Fibroblast of upper back skin (primary cell): ENCODE results near the gene MGP.

Experiments used
- DNase-seq: peaks from one replicate; pipeline ENCODE4 v3.0.0-alpha.2; 2013

MGP gene

GRCh38 chr12:14854586-14855183 lies 31.0 kb downstream of the MGP start:
- no peak for DNase-seq

- DNase-seq = no peak
Observed at GRCh38 chr12:14853961-14854360, 31.7 kb downstream of the MGP start.

GRCh38 chr12:14852880-14853279 lies 32.8 kb downstream of the MGP start:
- no peak for DNase-seq

- DNase-seq = no peak
Observed at GRCh38 chr12:14850929-14851663, 34.6 kb downstream of the MGP start.

- peak; percentile 47 for DNase-seq
Observed at GRCh38 chr12:14849661-14850060, 36.0 kb downstream of the MGP start.

GRCh38 chr12:14846876-14847580 lies 38.6 kb downstream of the MGP start:
- no peak for DNase-seq

- DNase-seq = no peak
Observed at GRCh38 chr12:14846042-14846587, 39.5 kb downstream of the MGP start.

GRCh38 chr12:14845350-14845750 lies 40.3 kb downstream of the MGP start:
- DNase-seq = peak; percentile 66

GRCh38 chr12:14844401-14844800 lies 41.3 kb downstream of the MGP start:
- DNase-seq = no peak

GRCh38 chr12:14843425-14843887 lies 42.2 kb downstream of the MGP start, which contains the start of gene ART4:
Gene ART4, minus strand, starts transcription at chr12:14843526. Its CDS starts 413 bp downstream, at chr12:14843113.
- no peak for DNase-seq

GRCh38 chr12:14842315-14842714 lies 43.3 kb downstream of the MGP start:
- no peak for DNase-seq

GRCh38 chr12:14841761-14842160 lies 43.9 kb downstream of the MGP start:
- peak; percentile 61 for DNase-seq

GRCh38 chr12:14840616-14841015 lies 45.0 kb downstream of the MGP start:
- no peak for DNase-seq

GRCh38 chr12:14839262-14839661 lies 46.4 kb downstream of the MGP start:
- DNase-seq = no peak

- peak; percentile 82 for DNase-seq
Observed at GRCh38 chr12:14836336-14837210, 49.1 kb downstream of the MGP start.

GRCh38 chr12:14834509-14834908 lies 51.1 kb downstream of the MGP start:
- DNase-seq = peak; percentile 34

GRCh38 chr12:14833952-14834351 lies 51.7 kb downstream of the MGP start:
- peak; percentile 22 for DNase-seq

- DNase-seq = no peak
Observed at GRCh38 chr12:14833336-14833735, 52.3 kb downstream of the MGP start.
